Testis (tissue), 2 donors: Measurements from ENCODE around the gene C2CD4D.

ENCODE experiments used
- CTCF ChIP-seq, 3 experiments: fragments of 450-650 bp in 2 of 3; fragments of 200-600 bp in 1 of 3; sonication (generic) in 1 of 3; IDR thresholded peaks; one replicate each; pipeline ENCODE4 v1.5.1; 2016 to 2019; ENCODE audit warnings: antibody characterized with exemption in 3 of 3, mild to moderate bottlenecking in 2 of 3, moderate library complexity in 1 of 3
- POLR2A ChIP-seq: fragments of 450-650 bp; IDR thresholded peaks from one replicate; pipeline ENCODE4 v1.6.1; 2017; ENCODE audit warnings: antibody characterized with exemption, mild to moderate bottlenecking, moderate library complexity

GRCh38 chr1:151816548-151817352 lies 22.9 kb downstream of the C2CD4D start:
- no peak for TF ChIP-seq CTCF (IDR thresholded peaks at IDR 0.05)
- no peak for TF ChIP-seq POLR2A
